ENCODE results near the gene ARL4A.
"Not testable (repeated sequence)": the region's sequence is repeated elsewhere in the genome, so short reads cannot be mapped to it uniquely, and the experiment has no call there.

The ARL4A gene

DNA sequence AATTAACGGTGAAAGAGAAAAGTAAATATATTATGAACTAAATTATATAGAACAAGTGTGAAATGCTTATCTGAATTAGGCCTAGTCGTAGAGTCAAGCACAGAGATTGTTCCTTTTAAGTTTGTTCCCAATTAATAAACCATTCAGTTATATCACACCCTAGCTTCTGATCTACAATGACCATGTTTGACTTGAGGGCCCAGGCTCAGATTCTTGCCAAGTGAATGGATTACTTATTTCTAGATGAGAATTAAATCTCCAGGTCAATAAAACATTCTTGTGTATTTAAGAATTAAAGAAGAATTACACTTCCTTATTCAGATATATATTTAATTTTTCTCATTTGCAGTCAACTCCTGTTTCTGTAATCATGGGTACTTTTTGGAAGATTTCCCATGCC is 37.4 kb upstream of the ARL4A start:
- no peak for DNase-seq
- Mint-ChIP-seq H3K27ac (no peak overlapping the region), H3K4me3 (no peak overlapping the region), H3K9me3 (no peaks in the 10 kb centered on the region), H3K27me3 (no peaks in the 10 kb centered on the region), H3K4me1 (no peaks in the 10 kb centered on the region)
- ATAC-seq: no peak

DNA sequence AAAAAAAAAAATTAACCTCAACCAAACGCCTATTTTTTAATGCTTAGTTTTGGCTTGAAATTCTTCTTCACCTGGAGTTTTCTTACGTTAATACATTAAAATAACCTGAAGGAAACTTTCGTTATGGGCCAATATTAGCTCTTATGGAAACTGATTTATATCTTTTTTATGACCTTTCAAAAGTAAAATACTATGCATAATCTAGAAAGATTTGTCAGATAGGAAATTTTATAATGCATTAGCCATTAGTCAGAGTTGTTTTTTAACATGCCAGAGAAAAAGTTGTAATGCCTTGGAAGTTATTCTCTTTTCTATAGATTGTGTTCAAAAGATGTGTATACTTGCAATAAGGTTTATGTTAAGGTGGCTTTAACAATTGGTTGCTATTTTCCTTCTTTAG is 34.3 kb upstream of the ARL4A start:
- no peak overlapping the region for H3K27ac Mint-ChIP-seq
- H3K4me1 Mint-ChIP-seq: no peaks in the 10 kb centered on the region
- no peaks in the 10 kb centered on the region for H3K27me3 Mint-ChIP-seq
- H3K4me3 Mint-ChIP-seq: no peak overlapping the region
- DNase-seq (no peak), ATAC-seq (no peak)
- H3K9me3 Mint-ChIP-seq: no peaks in the 10 kb centered on the region

DNA sequence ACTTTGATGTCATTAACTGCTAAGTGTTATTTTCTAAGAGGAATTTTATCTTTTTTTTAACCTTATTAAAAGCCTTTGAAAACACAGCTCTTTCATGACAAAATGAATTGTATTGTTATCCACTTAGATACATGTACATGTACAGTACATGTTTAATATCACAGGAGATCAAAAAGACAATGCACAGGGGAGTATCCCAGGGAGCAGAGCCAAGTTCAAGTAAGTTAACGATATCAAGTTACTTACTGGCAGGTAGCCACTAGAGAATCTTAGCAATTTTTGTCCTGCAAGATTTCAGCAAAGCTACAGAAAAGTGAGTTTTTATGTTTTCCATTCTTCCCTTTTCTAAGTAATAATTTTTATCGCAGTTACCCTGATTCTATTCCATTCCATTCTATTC is 33.9 kb upstream of the ARL4A start:
- DNase-seq (no peak), ATAC-seq (no peak)
- no peaks in the 10 kb centered on the region for H3K9me3 Mint-ChIP-seq
- H3K27me3 Mint-ChIP-seq: no peaks in the 10 kb centered on the region
- H3K4me3 Mint-ChIP-seq: no peak overlapping the region
- H3K27ac Mint-ChIP-seq: no peak overlapping the region
- H3K4me1 Mint-ChIP-seq: no peaks in the 10 kb centered on the region

DNA sequence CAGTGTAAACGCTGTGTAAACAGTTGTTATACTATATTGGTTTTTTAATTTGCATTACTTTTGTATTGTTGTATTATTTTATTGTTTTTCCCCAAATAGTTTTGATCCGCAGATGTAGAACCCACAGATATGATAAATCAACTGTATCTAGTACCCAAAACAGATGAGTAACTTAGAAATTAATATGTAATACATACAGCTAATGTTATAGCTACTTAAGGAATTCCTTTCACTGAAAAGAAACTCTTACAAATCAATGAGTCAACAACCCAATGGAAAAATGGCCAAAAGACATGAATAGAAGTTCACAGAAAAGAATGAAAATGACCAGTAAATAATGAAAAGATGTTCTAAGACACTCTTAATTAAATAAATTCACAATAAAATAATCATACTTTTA is 32.3 kb upstream of the ARL4A start:
- Mint-ChIP-seq H3K4me3 (no peak overlapping the region), H3K9me3 (no peaks in the 10 kb centered on the region), H3K27me3 (no peaks in the 10 kb centered on the region), H3K27ac (no peak overlapping the region), H3K4me1 (no peaks in the 10 kb centered on the region)
- ATAC-seq: no peak
- DNase-seq: no peak

DNA sequence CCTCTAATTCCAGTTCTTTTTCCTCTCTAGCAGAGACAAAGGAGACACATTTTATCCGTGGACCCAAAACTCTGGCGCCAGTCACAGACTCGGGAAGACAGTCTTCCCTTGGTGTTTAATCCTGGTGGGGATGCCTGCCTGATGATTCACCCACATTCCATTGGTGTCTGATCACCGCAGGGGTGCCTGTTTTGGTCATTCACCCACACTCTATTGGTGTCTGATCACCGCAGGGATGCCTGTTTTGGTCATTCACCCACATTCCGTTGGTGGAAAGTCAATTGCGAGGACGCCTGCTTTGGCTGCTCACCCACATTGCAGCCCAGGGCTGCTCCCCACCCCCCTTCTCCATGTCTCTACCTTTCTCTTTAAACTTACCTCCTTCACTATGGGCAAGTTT is 27.0 kb upstream of the ARL4A start:
- not testable (repeated sequence) for DNase-seq, H3K9me3 Mint-ChIP-seq, H3K4me1 Mint-ChIP-seq, H3K4me3 Mint-ChIP-seq, H3K27me3 Mint-ChIP-seq, ATAC-seq, H3K27ac Mint-ChIP-seq

DNA sequence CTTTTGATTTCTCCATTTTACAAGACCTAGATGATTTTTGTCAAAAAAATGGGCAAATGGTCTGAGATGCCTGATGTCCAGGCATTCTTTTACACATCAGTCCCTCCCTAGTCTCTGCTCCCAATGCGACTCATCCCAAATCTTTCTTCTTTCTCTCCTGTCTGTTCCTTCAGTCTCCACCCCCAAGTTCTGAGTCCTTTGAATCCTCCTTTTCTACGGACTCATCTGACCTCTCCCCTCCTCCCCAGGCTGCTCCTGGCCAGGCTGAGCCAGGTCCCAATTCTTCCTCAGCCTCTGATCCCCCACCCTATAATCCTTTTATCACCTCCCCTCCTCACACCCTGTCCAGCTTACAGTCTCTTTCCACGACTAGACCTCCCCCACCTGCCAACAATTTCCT is 26.4 kb upstream of the ARL4A start:
- H3K27me3 Mint-ChIP-seq, ATAC-seq, H3K4me1 Mint-ChIP-seq, DNase-seq, H3K9me3 Mint-ChIP-seq, H3K4me3 Mint-ChIP-seq, H3K27ac Mint-ChIP-seq: not testable (repeated sequence)

DNA sequence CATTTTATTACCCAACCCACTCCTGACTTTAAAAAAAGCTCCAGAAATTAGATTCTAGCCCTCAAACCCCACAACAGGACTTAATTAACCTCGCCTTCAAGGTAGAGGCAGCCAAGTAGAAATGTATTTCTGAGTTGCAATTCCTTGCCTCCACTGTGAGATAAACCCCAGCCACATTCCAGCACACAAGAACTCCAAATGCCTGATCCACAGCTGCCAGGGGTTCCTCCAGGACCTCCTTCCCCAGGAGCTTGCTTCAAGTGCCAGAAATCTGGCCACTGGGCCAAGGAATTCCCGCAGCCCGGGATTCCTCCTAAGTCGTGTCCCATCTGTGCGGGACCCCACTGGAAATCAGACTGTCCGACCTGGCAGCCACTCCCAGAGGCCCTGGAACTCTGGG is 25.9 kb upstream of the ARL4A start:
- H3K4me1 Mint-ChIP-seq: no peaks in the 10 kb centered on the region
- H3K27me3 Mint-ChIP-seq: no peaks in the 10 kb centered on the region
- no peak overlapping the region for H3K27ac Mint-ChIP-seq
- DNase-seq (no peak), ATAC-seq (no peak)
- H3K4me3 Mint-ChIP-seq: no peak overlapping the region
- no peaks in the 10 kb centered on the region for H3K9me3 Mint-ChIP-seq

DNA sequence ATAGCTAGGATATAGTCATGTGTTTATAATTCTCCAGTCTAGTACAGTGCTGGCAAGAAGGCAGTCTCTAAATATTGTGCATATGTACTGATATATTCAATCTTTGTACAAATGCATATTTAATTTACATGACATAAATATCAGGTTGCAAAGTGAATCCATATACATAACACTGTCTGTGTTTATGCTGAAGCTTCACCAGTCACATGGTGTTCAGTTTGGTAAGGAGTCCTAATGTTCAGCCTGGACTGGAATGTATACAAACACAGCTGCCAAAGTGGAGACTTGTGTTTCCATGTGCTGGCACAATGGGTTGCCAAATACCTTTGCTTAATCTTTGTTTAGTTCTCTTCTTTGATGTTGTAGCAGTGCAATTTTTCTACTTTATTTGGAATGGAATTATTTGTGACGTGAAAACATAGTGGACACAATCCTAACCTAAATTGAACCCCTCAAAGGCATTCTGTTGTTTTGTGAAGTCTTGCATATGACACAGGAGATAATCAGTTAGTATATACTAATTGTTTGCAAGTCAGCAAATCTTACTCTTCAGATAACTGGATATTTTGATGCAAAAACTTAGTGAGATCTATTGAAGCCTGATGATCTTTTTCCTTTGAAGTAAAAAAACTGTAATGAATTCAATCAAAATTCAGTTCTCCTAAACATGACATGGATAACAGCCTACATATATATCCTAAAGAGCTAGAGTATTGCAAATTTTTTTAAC is 17.3 kb upstream of the ARL4A start:
- Mint-ChIP-seq H3K9me3 (no peaks in the 10 kb centered on the region), H3K4me1 (peaks cover 5% of the 10 kb centered on the region), H3K27ac (no peak overlapping the region), H3K4me3 (no peak overlapping the region), H3K27me3 (no peaks in the 10 kb centered on the region)
- DNase-seq (no peak), ATAC-seq (no peak)

DNA sequence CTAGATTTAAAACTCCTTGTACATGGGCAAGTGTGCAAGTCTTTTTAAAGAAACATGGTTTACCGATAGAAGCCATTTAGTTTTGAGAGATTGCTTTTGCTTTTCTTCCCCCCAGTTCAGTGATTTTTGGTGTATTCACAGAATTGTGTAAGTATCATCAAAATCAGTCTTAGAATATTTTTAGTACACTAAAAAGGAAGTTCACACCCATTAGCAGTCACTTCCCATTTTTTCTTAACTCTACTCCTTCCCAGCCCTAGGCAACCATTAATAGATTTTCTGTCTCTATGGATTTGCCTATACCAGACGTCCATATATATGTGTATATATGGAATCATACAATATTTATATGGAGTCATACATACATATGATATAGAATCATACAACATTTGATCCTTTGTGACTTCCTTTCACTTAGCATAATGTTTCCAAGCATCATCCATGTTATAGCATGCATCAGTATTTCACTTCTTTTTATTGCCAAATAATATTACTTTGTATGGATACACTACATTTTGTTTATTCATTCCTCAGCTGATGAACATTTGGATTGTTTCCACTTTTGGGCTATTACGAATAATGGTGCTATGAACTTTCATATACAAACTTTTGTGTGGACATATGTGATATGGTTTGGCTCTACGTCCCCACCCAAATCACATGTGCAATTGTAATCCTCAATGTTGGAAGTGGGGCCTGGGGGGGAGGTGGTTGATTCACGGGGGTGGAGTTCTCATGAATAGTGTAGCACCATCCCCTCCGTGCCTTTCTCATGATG is 16.5 kb upstream of the ARL4A start:
- H3K9me3 Mint-ChIP-seq: no peaks in the 10 kb centered on the region
- DNase-seq (no peak), ATAC-seq (no peak)
- peaks cover 8% of the 10 kb centered on the region for H3K4me1 Mint-ChIP-seq
- H3K27me3 Mint-ChIP-seq: no peaks in the 10 kb centered on the region
- H3K27ac Mint-ChIP-seq: no peak overlapping the region
- no peak overlapping the region for H3K4me3 Mint-ChIP-seq

DNA sequence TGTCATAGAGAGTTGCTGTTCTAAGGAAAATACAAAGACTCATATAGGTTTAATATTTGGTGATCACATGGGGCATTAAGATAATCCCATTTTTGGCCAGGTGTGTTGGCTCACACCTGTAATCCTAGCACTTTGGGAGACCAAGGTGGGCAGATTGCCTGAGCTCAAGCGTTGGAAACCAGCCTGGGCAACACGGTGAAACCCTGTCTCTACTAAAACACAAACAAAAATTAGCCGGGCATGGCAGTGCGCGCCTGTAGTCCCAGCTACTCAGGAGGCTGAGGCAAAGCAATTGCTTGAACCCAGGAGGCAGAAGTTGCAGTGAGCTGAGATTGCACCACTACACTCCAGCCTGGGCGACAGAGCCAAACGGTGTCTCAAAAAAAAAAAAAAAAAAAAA is 14.0 kb upstream of the ARL4A start:
- not testable (repeated sequence) for DNase-seq, H3K9me3 Mint-ChIP-seq, H3K4me3 Mint-ChIP-seq, H3K27ac Mint-ChIP-seq, H3K27me3 Mint-ChIP-seq, ATAC-seq, H3K4me1 Mint-ChIP-seq

DNA sequence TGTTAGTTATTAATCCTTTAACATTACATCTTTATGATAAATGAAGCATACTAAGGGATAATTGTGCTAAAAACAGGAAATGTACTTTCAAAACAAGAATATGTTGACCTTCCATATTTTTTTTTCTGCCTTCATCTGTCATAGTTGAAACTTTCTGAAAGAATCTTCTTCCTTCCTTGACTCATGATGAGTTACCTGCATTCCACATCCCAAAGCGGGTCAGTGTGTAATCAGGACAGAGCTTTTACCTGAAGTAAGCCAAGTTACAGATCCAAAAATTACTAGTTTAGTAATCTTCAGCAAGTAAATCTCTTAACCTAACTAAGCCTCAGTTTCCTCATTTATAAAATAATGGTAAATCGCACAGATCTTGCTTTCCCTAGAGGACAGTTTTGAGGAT is 13.4 kb upstream of the ARL4A start:
- H3K4me3 Mint-ChIP-seq: no peak overlapping the region
- no peaks in the 10 kb centered on the region for H3K27me3 Mint-ChIP-seq
- ATAC-seq (no peak), DNase-seq (no peak)
- no peaks in the 10 kb centered on the region for H3K9me3 Mint-ChIP-seq
- no peak overlapping the region for H3K27ac Mint-ChIP-seq
- peaks cover 8% of the 10 kb centered on the region for H3K4me1 Mint-ChIP-seq

DNA sequence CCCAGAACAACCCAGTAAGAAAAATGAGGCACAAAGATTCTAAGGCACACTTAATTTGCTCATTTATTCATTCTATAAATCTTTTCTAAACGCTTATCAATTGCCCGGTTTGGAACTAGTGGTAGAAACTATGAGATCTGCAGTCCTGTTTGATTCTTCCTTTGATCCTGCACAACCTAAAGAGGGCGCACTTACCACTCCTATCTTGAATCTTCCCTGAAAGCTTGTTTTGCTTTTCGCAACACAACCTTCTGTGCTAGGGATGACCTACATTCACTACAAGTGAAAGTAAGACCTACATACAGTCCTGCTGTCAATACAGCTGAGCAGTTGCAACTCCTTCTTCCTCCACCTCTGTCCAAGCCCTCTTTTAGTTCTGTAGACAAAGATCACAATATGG is 12.6 kb upstream of the ARL4A start:
- H3K27ac Mint-ChIP-seq: no peak overlapping the region
- no peak overlapping the region for H3K4me3 Mint-ChIP-seq
- no peaks in the 10 kb centered on the region for H3K27me3 Mint-ChIP-seq
- ATAC-seq: peak; percentile 72
- peak; percentile 14 to 16 for DNase-seq
- H3K9me3 Mint-ChIP-seq: no peaks in the 10 kb centered on the region
- H3K4me1 Mint-ChIP-seq: peaks cover 8% of the 10 kb centered on the region

DNA sequence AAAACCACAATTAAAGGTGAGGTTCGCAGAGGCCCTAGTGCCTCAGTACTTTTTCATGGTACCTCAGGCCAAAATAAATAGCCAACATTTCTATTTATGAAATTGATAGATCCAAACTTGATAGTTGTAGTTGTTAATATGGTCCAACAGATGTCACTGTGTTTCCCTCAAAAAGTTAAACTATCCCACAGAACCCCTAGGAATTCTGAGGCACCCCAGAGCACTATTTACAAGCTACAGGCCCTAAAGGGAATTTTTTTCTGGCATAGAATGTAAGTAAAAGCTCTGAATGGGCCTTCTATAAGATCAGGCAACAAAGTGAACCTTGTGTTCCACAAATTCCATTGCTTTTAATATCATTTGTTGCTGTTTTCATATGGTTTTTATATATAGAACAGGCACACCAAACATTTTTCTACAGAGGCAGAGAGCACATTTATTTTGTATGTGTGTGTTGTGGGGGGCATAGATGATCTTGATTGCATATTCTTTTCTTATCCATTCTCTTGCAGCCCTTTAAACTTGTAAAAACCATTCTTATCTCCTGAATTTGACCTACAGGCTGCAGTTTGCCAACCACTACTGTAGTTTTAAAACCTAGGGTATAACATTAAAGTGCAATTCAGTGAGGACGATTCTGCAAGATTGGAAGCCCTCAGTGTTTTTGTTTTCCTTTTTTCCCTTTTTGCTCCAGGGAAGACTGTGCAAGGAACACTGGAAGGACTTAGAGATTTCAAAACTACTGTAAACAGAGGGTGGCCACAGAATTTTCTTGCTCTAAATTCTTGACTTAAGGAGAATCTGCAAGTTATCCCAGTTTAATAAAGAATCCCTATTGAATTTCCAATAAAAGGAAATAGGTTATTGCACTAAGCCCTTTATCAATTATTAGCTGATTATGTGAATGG is 3.5 kb upstream of the ARL4A start:
- Mint-ChIP-seq H3K27ac (no peak overlapping the region), H3K4me3 (no peak overlapping the region), H3K27me3 (no peaks in the 10 kb centered on the region), H3K9me3 (no peaks in the 10 kb centered on the region), H3K4me1 (peaks cover 28% of the 10 kb centered on the region)
- DNase-seq (no peak), ATAC-seq (no peak)

DNA sequence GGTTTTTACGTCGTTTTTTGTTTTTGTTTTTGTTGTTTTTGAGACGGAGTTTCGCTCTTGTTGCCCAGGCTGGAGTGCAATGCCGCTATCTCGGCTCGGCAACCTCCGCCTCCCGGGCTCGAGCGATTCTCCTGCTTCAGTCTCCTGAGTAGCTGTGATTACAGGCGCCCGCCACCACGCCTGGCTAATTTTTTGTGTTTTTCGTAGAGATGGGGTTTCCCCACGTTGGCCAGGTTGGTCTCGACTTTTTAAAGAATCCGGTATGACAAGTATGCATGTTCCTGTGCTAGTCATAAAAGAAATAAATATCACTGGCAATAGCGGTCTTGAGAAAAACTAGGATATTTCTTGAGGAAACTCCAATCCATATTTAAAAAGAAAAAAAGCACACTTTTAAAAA is 2.7 kb upstream of the ARL4A start:
- DNase-seq (no peak), ATAC-seq (no peak)
- H3K4me1 Mint-ChIP-seq: peaks cover 36% of the 10 kb centered on the region

DNA sequence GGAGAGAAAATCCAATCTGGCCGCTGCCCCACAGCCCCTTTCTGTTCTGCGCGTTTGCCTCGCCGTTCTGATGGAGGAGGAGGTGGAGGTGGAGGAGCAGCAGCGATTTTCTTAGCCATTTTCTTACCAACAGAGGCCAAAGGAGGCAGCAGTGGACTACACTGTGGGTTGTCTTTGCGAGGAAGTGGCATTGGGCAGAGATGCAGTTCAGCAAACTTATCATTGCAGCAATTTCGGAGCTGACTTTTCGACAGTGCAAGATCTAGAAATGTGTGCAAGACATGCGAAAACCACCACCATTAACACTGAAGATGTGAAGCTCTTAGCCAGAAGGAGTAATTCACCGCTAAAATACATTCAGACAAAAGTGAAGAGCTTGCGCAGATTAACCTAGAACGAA is 1.9 kb upstream of the ARL4A start:
- peak; percentile 25 to 43 for DNase-seq
- H3K9me3 Mint-ChIP-seq: no peaks in the 10 kb centered on the region
- H3K4me1 Mint-ChIP-seq: peaks cover 37% of the 10 kb centered on the region
- H3K27me3 Mint-ChIP-seq: no peaks in the 10 kb centered on the region
- peak overlapping the region; percentile 60 to 62 for H3K4me3 Mint-ChIP-seq
- H3K27ac Mint-ChIP-seq: peak overlapping the region; percentile 12 to 94
- no peak for ATAC-seq

More for the DNA sequence above, 2.7 kb upstream of the ARL4A start:
- no peaks in the 10 kb centered on the region for H3K9me3 Mint-ChIP-seq
- H3K4me3 Mint-ChIP-seq: no peak overlapping the region
- H3K27ac Mint-ChIP-seq: no peak overlapping the region
- no peaks in the 10 kb centered on the region for H3K27me3 Mint-ChIP-seq
